Cardiac muscle cell (in vitro differentiated cells and primary cell): ENCODE measurements around the gene KCNJ4. TPM values are rescaled to one million over a fixed set of nuclear protein-coding genes. Genes with fewer than 3 reads are reported as not detected.
A peak's percentile ranks its signal among the peaks of the same experiment; 100 is the strongest.

Experiments used
- DNase-seq, 2 donors: peaks; one replicate each; pipeline versions ENCODE4 v3.0.0 to v3.0.0-alpha.2; 2010 to 2017; ENCODE audit warnings: low read depth in 1 of 2, low spot score in 1 of 2
- H3K27ac ChIP-seq: fragments of 200-600 bp; sonication (generic); 2 replicates; pipeline ENCODE4 v1.5.1; 2016
- H3K27me3 ChIP-seq: fragments of 200-600 bp; sonication (generic); 2 replicates; pipeline ENCODE4 v1.6.0; 2016; ENCODE audit warnings: control low read depth
- H3K36me3 ChIP-seq: fragments of 200-600 bp; sonication (generic); 2 replicates; pipeline ENCODE4 v1.5.1; 2016; ENCODE audit warnings: control low read depth
- H3K4me1 ChIP-seq: fragments of 200-600 bp; sonication (generic); 2 replicates; pipeline ENCODE4 v1.8.1; 2017; ENCODE audit warnings: low read depth, mild to moderate bottlenecking, mixed run types
- H3K4me3 ChIP-seq: fragments of 200-600 bp; sonication (generic); 2 replicates; pipeline ENCODE4 v1.5.1; 2016; ENCODE audit warnings: mild to moderate bottlenecking
- H3K9me3 ChIP-seq: fragments of 200-600 bp; sonication (generic); 2 replicates; pipeline ENCODE4 v1.5.1; 2017; ENCODE audit warnings: low read depth, mild to moderate bottlenecking, control low read depth
- CTCF ChIP-seq: IDR thresholded peaks from 2 replicates; pipeline ENCODE4 v1.5.1; 2012; ENCODE audit warnings: low read depth, mild to moderate bottlenecking, low read length
- polyA plus RNA-seq: library from polyadenylated mRNA; unstranded; fragments of >200 nt; fragmentation: Nextera tagmentation; extraction: Ambion mirVana; gene quantifications from 2 replicates; pipeline ENCODE4 v1.2.1, GENCODE V29; 2016
- total RNA-seq: library from RNA; depleted of rRNA; stranded (reverse); fragments of >200 nt; gene quantifications from 2 replicates; pipeline ENCODE4 v1.2.3, GENCODE V29; 2016

Gene KCNJ4
- total and polyA plus RNA-seq, 2 experiments from 2014 or later, result 3.2 to 27.5 TPM

- no peak for DNase-seq
- Histone ChIP-seq H3K27me3 (no peaks in the 10 kb centered on the region), H3K36me3 (no peaks in the 10 kb centered on the region), H3K9me3 (no peaks in the 10 kb centered on the region), H3K27ac (no peak overlapping the region), H3K4me1 (peaks cover 39% of the 10 kb centered on the region), H3K4me3 (no peak overlapping the region)
- TF ChIP-seq CTCF, result no peak
Observed at GRCh38 chr22:38456841-38457699, 2.1 kb upstream of the KCNJ4 start.

- H3K9me3 ChIP-seq, result no peaks in the 10 kb centered on the region
- no peak overlapping the region for H3K27ac ChIP-seq
- H3K4me1 ChIP-seq, result peaks cover 35% of the 10 kb centered on the region
- TF ChIP-seq CTCF, result no peak
- no peaks in the 10 kb centered on the region for H3K36me3 ChIP-seq
- H3K27me3 ChIP-seq, result no peaks in the 10 kb centered on the region
- DNase-seq, result no peak
- H3K4me3 ChIP-seq, result peak overlapping the region; percentile 65
Observed at GRCh38 chr22:38456272-38456835, 1.4 kb upstream of the KCNJ4 start.

- no peak overlapping the region for H3K27ac ChIP-seq
- H3K4me3 ChIP-seq, result peak overlapping the region; percentile 65
- H3K27me3 ChIP-seq, result no peaks in the 10 kb centered on the region
- no peaks in the 10 kb centered on the region for H3K9me3 ChIP-seq
- peaks cover 30% of the 10 kb centered on the region for H3K4me1 ChIP-seq
- no peak for TF ChIP-seq CTCF
- H3K36me3 ChIP-seq, result no peaks in the 10 kb centered on the region
- DNase-seq, result peak; percentile 46 to 75
Observed at GRCh38 chr22:38455530-38456271, 702 bp upstream of the KCNJ4 start.

- TF ChIP-seq CTCF, result no peak
- peaks cover 19% of the 10 kb centered on the region for H3K4me1 ChIP-seq
- no peaks in the 10 kb centered on the region for H3K27me3 ChIP-seq
- peak overlapping the region; percentile 65 for H3K4me3 ChIP-seq
- DNase-seq, result peak in 1 of 2 donors; percentile 51
- no peak overlapping the region for H3K27ac ChIP-seq
- H3K9me3 ChIP-seq, result no peaks in the 10 kb centered on the region
- no peaks in the 10 kb centered on the region for H3K36me3 ChIP-seq
Observed at GRCh38 chr22:38454353-38455075, 485 bp downstream of the KCNJ4 start.

GRCh38 chr22:38453996-38454352 lies 1.0 kb downstream of the KCNJ4 start:
- Histone ChIP-seq H3K27ac (no peak overlapping the region), H3K36me3 (no peaks in the 10 kb centered on the region), H3K27me3 (no peaks in the 10 kb centered on the region), H3K4me1 (peaks cover 15% of the 10 kb centered on the region), H3K4me3 (peak overlapping the region; percentile 65), H3K9me3 (no peaks in the 10 kb centered on the region)
- TF ChIP-seq CTCF, result no peak
- DNase-seq, result no peak
